H1 (cell line): ENCODE measurements around the gene EGLN2. TPM values are rescaled to one million over a fixed set of nuclear protein-coding genes. Genes with fewer than 3 reads are reported as not detected.

Experiments
- CTCF ChIA-PET: fragments of 300-600 bp; sonication (Branson Sonifier 250); formaldehyde crosslinking; loops from one replicate; lab custom pipeline; 2021; ENCODE audit not compliant: partially characterized antibody; lab: Charles Lee
- POLR2A ChIA-PET: fragments of 300-600 bp; sonication (Branson Sonifier 250); formaldehyde crosslinking; loops from one replicate; lab custom pipeline; 2021; ENCODE audit warnings: inconsistent platforms; ENCODE audit not compliant: partially characterized antibody; lab: Charles Lee
- DNase-seq, 2 experiments: peaks; one replicate each; pipeline versions ENCODE4 v3.0.0 to v3.0.0-alpha.2; 2010 to 2022; ENCODE audit warnings: low spot score in 2 of 2, low read depth in 1 of 2, mixed read lengths in 1 of 2
- FAIRE-seq: peaks from 2 replicates; lab custom pipeline; 2011; peaks lifted over from hg19 to GRCh38; lab: Jason Lieb, UNC
- H2AFZ ChIP-seq: 2 replicates; pipeline ENCODE4 v1.8.1; 2012; ENCODE audit warnings: low read length, inconsistent platforms
- H2AK5ac ChIP-seq: 2 replicates; pipeline ENCODE4 v1.6.1; 2013; ENCODE audit warnings: low read depth, low read length
- H2BK120ac ChIP-seq: replicated peaks from 2 replicates; pipeline ENCODE3; 2013; ENCODE audit warnings: low read depth, low read length, inconsistent platforms
- H2BK12ac ChIP-seq: 2 replicates; pipeline ENCODE4 v1.6.1; 2013; ENCODE audit warnings: low read depth, low read length
- H2BK15ac ChIP-seq: 2 replicates; pipeline ENCODE4 v1.6.1; 2013; ENCODE audit warnings: low read length
- H2BK20ac ChIP-seq: 2 replicates; pipeline ENCODE4 v1.6.1; 2013; ENCODE audit warnings: low read length
- H2BK5ac ChIP-seq: 2 replicates; pipeline ENCODE4 v1.6.1; 2013; ENCODE audit warnings: low read depth, low read length
- H3K14ac ChIP-seq: 2 replicates; pipeline ENCODE4 v1.6.1; 2013; ENCODE audit warnings: inconsistent platforms; ENCODE audit not compliant: insufficient read length
- H3K18ac ChIP-seq: 2 replicates; pipeline ENCODE4 v1.6.1; 2013; ENCODE audit warnings: low read length; ENCODE audit errors: extremely low read depth
- H3K23ac ChIP-seq: 2 replicates; pipeline ENCODE4 v1.6.1; 2013; ENCODE audit warnings: inconsistent platforms; ENCODE audit not compliant: insufficient read length
- H3K23me2 ChIP-seq: 2 replicates; pipeline ENCODE4 v1.6.1; 2013; ENCODE audit warnings: low read depth, low read length
- H3K27ac ChIP-seq: 2 replicates; pipeline ENCODE4 v1.6.1; 2011; ENCODE audit warnings: low read depth, low read length, inconsistent platforms
- H3K27me3 ChIP-seq, 4 experiments: replicated peaks in 1 of 4; 1 replicate in 1 of 4; 2 replicates in 3 of 4; pipeline versions ENCODE4 v1.6.1 to v1.8.1; 2011 to 2013; ENCODE audit warnings: low read length in 3 of 4, mild to moderate bottlenecking in 3 of 4, inconsistent platforms in 2 of 4, mixed read lengths in 2 of 4, moderate library complexity in 1 of 4; ENCODE audit not compliant: control insufficient read depth in 3 of 4, insufficient read depth in 3 of 4; ENCODE audit errors: extremely low read depth in 1 of 4
- H3K36me3 ChIP-seq, 4 experiments: 2 replicates each; pipeline versions ENCODE4 v1.6.1 to v1.8.1; 2011 to 2013; ENCODE audit warnings: mild to moderate bottlenecking in 4 of 4, low read length in 3 of 4, moderate library complexity in 2 of 4, control low read depth in 1 of 4, inconsistent platforms in 1 of 4; ENCODE audit not compliant: insufficient read depth in 4 of 4, control insufficient read depth in 2 of 4
- H3K4ac ChIP-seq: replicated peaks from 2 replicates; pipeline ENCODE3; 2013; ENCODE audit warnings: low read length, low read depth, mixed read lengths, inconsistent platforms; ENCODE audit not compliant: insufficient read length
- H3K4me1 ChIP-seq, 4 experiments: replicated peaks in 1 of 4; 1 replicate in 1 of 4; 2 replicates in 3 of 4; pipeline versions ENCODE4 v1.6.1 to v1.8.1; 2011 to 2013; ENCODE audit warnings: low read length in 3 of 4, inconsistent platforms in 2 of 4, mixed read lengths in 1 of 4; ENCODE audit not compliant: insufficient read depth in 4 of 4, control insufficient read depth in 3 of 4
- H3K4me2 ChIP-seq, 2 experiments: 2 replicates each; pipeline versions ENCODE4 v1.6.1 to v1.8.1; 2011 to 2013; ENCODE audit warnings: low read depth in 2 of 2, low read length in 2 of 2, control low read depth in 1 of 2, inconsistent platforms in 1 of 2, mild to moderate bottlenecking in 1 of 2; ENCODE audit not compliant: insufficient read depth in 1 of 2
- H3K4me3 ChIP-seq, 4 experiments: fragments of 200-600, 300-600 bp in 1 of 4; sonication (generic), shearing (Covaris generic), sonication (Bioruptor Twin) in 1 of 4; 2 replicates each; pipeline versions ENCODE4 v1.5.1 to v1.8.1; 2011 to 2016; ENCODE audit warnings: low read length in 4 of 4, low read depth in 3 of 4, control low read depth in 2 of 4, inconsistent platforms in 2 of 4, mild to moderate bottlenecking in 2 of 4, mixed read lengths in 1 of 4, moderate library complexity in 1 of 4; ENCODE audit not compliant: insufficient read depth in 2 of 4; ENCODE audit errors: extremely low read depth in 1 of 4
- H3K56ac ChIP-seq: replicated peaks from 2 replicates; pipeline ENCODE3; 2013; ENCODE audit warnings: low read depth, mild to moderate bottlenecking, mixed read lengths, low read length, inconsistent platforms; ENCODE audit not compliant: insufficient read length
- H3K79me1 ChIP-seq: 2 replicates; pipeline ENCODE4 v1.6.1; 2013; ENCODE audit warnings: low read depth, low read length, control low read depth
- H3K79me2 ChIP-seq, 2 experiments: 2 replicates each; pipeline versions ENCODE4 v1.6.1 to v1.8.1; 2012 to 2013; ENCODE audit warnings: low read length in 2 of 2, mild to moderate bottlenecking in 2 of 2, inconsistent platforms in 1 of 2; ENCODE audit not compliant: insufficient read depth in 2 of 2, control insufficient read depth in 1 of 2
- H3K9ac ChIP-seq, 4 experiments: replicated peaks in 1 of 4; 1 replicate in 1 of 4; 2 replicates in 3 of 4; pipeline versions ENCODE4 v1.6.1 to v1.8.1; 2011 to 2013; ENCODE audit warnings: low read depth in 3 of 4, low read length in 3 of 4, control low read depth in 2 of 4, mild to moderate bottlenecking in 2 of 4, moderate library complexity in 2 of 4, inconsistent platforms in 1 of 4; ENCODE audit errors: extremely low read depth in 1 of 4
- H3K9me3 ChIP-seq, 2 experiments: 2 replicates each; pipeline versions ENCODE4 v1.6.1 to v1.8.1; 2012 to 2013; ENCODE audit warnings: mild to moderate bottlenecking in 2 of 2, moderate library complexity in 2 of 2, control low read depth in 1 of 2, inconsistent platforms in 1 of 2, low read depth in 1 of 2, low read length in 1 of 2, mixed read lengths in 1 of 2; ENCODE audit not compliant: insufficient read depth in 2 of 2
- H4K20me1 ChIP-seq, 2 experiments: replicated peaks in 1 of 2; 2 replicates each; pipeline versions ENCODE3 to v1.8.1; 2011 to 2013; ENCODE audit warnings: inconsistent platforms in 2 of 2, low read length in 2 of 2, mild to moderate bottlenecking in 1 of 2; ENCODE audit not compliant: insufficient read depth in 2 of 2, control insufficient read depth in 1 of 2
- H4K5ac ChIP-seq: 2 replicates; pipeline ENCODE4 v1.6.1; 2013; ENCODE audit warnings: low read length, low read depth, mixed read lengths, inconsistent platforms; ENCODE audit not compliant: insufficient read length
- H4K8ac ChIP-seq: 2 replicates; pipeline ENCODE4 v1.8.0; 2013; ENCODE audit warnings: mild to moderate bottlenecking, moderate library complexity, low read length, inconsistent platforms; ENCODE audit not compliant: insufficient read depth; ENCODE audit errors: extremely low read depth
- H4K91ac ChIP-seq: replicated peaks from 2 replicates; pipeline ENCODE3; 2013; ENCODE audit warnings: low read length, mixed read lengths, inconsistent platforms; ENCODE audit not compliant: insufficient read length
- ASH2L ChIP-seq: fragments of 200-600, 300-600 bp; sonication (generic); IDR thresholded peaks from one replicate; pipeline ENCODE4 v1.7.1; 2017; ENCODE audit warnings: low read length
- CBX8 ChIP-seq: fragments of 300-800, 300-1000 bp; sonication (generic); IDR thresholded peaks from 2 replicates; pipeline ENCODE4 v1.7.1; 2016; ENCODE audit warnings: low read depth, low read length, borderline replicate concordance
- EZH2 ChIP-seq: fragments of 200-600 bp; sonication (generic); IDR thresholded peaks from 2 replicates; pipeline ENCODE4 v1.7.1; 2012; ENCODE audit warnings: low read depth, mild to moderate bottlenecking, moderate library complexity, low read length, inconsistent platforms; ENCODE audit not compliant: severe bottlenecking
- PHF8 ChIP-seq: fragments of 200-600 bp; sonication (generic); conservative IDR thresholded peaks from 2 replicates; pipeline ENCODE4 v1.7.1; 2012; ENCODE audit warnings: low read depth, mild to moderate bottlenecking, inconsistent platforms, low read length, moderate library complexity
- RAD21 ChIP-seq, 2 experiments: IDR thresholded peaks in 1 of 2; conservative IDR thresholded peaks in 1 of 2; 2 replicates each; pipeline ENCODE4 v1.6.1; 2011; ENCODE audit warnings: low read depth in 2 of 2, low read length in 2 of 2, improper control_type of control experiment in 1 of 2, inconsistent platforms in 1 of 2, mild to moderate bottlenecking in 1 of 2, moderate library complexity in 1 of 2
- RNF2 ChIP-seq: fragments of 200-900, 300-1000 bp; sonication (generic); IDR thresholded peaks from 2 replicates; pipeline ENCODE4 v1.7.1; 2016; ENCODE audit warnings: borderline replicate concordance, low read depth, mild to moderate bottlenecking, antibody characterized with exemption, low read length; ENCODE audit not compliant: poor library complexity, severe bottlenecking; ENCODE audit errors: missing control alignments
- SIRT6 ChIP-seq: IDR thresholded peaks from one replicate; pipeline ENCODE4 v1.7.1; 2012; ENCODE audit warnings: low read length, inconsistent platforms
- SP4 ChIP-seq: IDR thresholded peaks from 2 replicates; pipeline ENCODE4 v1.6.1; 2012; ENCODE audit warnings: low read length, inconsistent platforms
- TEAD4 ChIP-seq: IDR thresholded peaks from 2 replicates; pipeline ENCODE4 v1.6.1; 2012; ENCODE audit warnings: low read depth, low read length, inconsistent platforms, mixed read lengths
- WGBS, 2 experiments: shearing (Covaris generic) in 1 of 2; methylation state at CpG; one replicate each; pipeline versions ENCODE4 v1.1.6 to v1.1.7; 2013 to 2015; ENCODE audit warnings: low lambda C conversion rate in 2 of 2, mixed read lengths in 2 of 2, inconsistent platforms in 1 of 2, low coverage in 1 of 2, missing lambda C conversion rate in 1 of 2; ENCODE audit not compliant: insufficient replicate concordance in 2 of 2, insufficient coverage in 1 of 2, insufficient read length in 1 of 2; ENCODE audit errors: extremely low coverage in 1 of 2, missing lambda C conversion rate in 1 of 2; 5-methylcytosine and 5-hydroxymethylcytosine counted together
- polyA plus RNA-seq, 7 experiments: library from polyadenylated mRNA; depleted of rRNA in 3 of 7; stranded (reverse) in 5 of 7; unstranded in 2 of 7; fragments of >200 nt in 5 of 7; fragments of 200-250 nt in 2 of 7; gene quantifications; 1 replicate in 5 of 7; 2 replicates in 1 of 7; 4 replicates in 1 of 7; pipeline versions ENCODE4 v1.2.1 to v1.2.3, GENCODE V29; 2011 to 2013; ENCODE audit warnings: missing spikeins in 2 of 7, mixed read lengths in 2 of 7
- total RNA-seq: library from RNA; stranded (reverse); fragmentation: NEBNext Ultra II Directional; extraction: Animal tissue kit (Norgen Biotek cat#: 25700); gene quantifications from 2 replicates; pipeline ENCODE4 v1.2.1, GENCODE V29; 2021
- TF ChIP-seq, protein P1 (sequence below): IDR thresholded peaks from 2 replicates; pipeline ENCODE4 v1.6.1; 2012; ENCODE audit warnings: inconsistent platforms

EGLN2 gene
- total and polyA plus RNA-seq, 2 of the 8 experiments (the other 6 are each of a cell fraction or from before 2014, with no cell fraction given): 86.9 to 103 TPM

DNA sequence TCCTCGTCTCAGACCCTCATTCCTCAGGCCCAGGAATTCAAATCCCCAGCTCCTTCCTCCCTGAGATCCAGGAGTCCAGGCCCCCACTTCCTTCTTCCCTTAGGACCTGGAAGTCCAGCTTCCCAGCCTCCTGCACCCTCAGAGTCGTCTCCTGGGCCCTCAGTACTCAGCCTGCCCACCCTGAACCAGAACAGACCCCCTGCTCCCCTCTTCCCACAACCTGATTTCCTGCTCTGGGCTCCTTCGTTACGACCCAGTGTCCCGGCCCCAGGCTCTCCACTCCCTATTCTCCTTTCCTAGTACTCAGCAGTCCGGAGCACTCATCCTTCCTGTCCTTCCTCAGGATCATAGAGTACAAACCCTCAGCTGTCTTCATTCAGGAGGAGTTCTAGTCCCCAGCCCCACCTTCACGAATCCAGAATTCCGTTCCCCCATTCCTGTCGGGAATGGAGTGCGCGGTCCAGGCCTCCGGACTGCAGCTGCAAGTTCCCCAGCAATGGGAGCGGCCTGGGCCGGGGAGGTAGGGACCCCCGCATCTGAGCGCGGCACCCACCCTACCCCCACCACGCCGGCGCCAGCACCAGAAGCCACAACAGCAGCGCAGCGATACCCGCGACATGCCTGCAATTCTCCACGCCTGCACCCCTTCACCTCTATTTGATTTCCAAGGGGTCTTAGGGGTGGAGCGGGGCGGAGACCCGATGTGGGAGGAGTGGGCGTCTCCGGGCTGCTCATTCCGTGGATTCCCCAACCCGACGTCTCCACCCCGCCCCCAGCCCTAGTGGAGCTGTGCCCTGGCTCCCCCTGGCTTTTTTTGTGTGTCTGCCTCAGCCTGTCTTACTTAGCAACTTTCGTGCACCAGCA is 12.7 kb downstream of the EGLN2 start:
- H3K9ac ChIP-seq: peak overlapping the region in 1 of 4 experiments; percentile 39; a peak in 3 of 7 replicates
- peaks cover 3 to 18% (median 13%) of the 10 kb centered on the region in 4 experiments; a peak in 6 of 8 replicates for H3K36me3 ChIP-seq
- no peak overlapping the region for H2BK5ac ChIP-seq
- H3K4me1 ChIP-seq: peaks cover 3 to 21% (median 10%) of the 10 kb centered on the region in 4 experiments
- H3K14ac ChIP-seq: no peak overlapping the region
- no peak overlapping the region for H3K27ac ChIP-seq
- 8% methylated on average over 20 of the region's 35 CpGs; no CpG with 5 or more reads in 1 of the 2 experiments for WGBS, 2 experiments
- peaks cover 0 to 3% (median 0%) of the 10 kb centered on the region in 4 experiments; a peak in 2 of 7 replicates for H3K27me3 ChIP-seq
- no peak overlapping the region for H2BK20ac ChIP-seq
- H3K79me1 ChIP-seq: peaks cover 4% of the 10 kb centered on the region; the same call in 1 of the 2 replicates
- DNase-seq: no peak
- H3K56ac ChIP-seq: no peak overlapping the region
- no peaks in the 10 kb centered on the region for H3K9me3 ChIP-seq
- peak overlapping the region; percentile 13; the same call in 1 of the 2 replicates for H3K18ac ChIP-seq
- H4K20me1 ChIP-seq: peaks cover 15 to 19% of the 10 kb centered on the region in 2 experiments
- H3K23ac ChIP-seq: no peak overlapping the region
- H4K5ac ChIP-seq: no peak overlapping the region
- no peak overlapping the region; the same call in 1 of the 2 replicates for H2AFZ ChIP-seq
- H4K91ac ChIP-seq: no peak overlapping the region
- H3K79me2 ChIP-seq: peaks cover 0 to 15% of the 10 kb centered on the region in 2 experiments; a peak in 1 of 4 replicates
- no peak overlapping the region for H2BK120ac ChIP-seq
- ChIA-PET CTCF (no interaction called here), POLR2A (interaction anchor here (0.6 to 2.1 kb wide), 8 partner anchors 9 to 415 kb away, joined by 3 to 11 read pairs (median 4); partner anchors contain the start of genes EGLN2 and RAB4B)
- peak overlapping the region; percentile 16 to 65 (median 40) for H3K4me3 ChIP-seq
- peaks cover 12% of the 10 kb centered on the region; the same call in 1 of the 2 replicates for H3K23me2 ChIP-seq
- H2AK5ac ChIP-seq: no peak overlapping the region
- no peak overlapping the region for H2BK15ac ChIP-seq
- no peak for FAIRE-seq
- no peak overlapping the region for H3K4ac ChIP-seq
- peak overlapping the region; percentile 86 to 94 for H3K4me2 ChIP-seq
- H2BK12ac ChIP-seq: no peak overlapping the region
- H4K8ac ChIP-seq: no peak overlapping the region
- TF ChIP-seq RAD21 (IDR thresholded peaks at IDR 0.05 in 1 of 2, conservative IDR thresholded peaks at IDR 0.05 in 1 of 2; ENCODE audit: low read depth in 2 of 2, low read length in 2 of 2): peak in 1 of 2 experiments; percentile 6; a peak in 1 of 4 replicates
- no peak for TF ChIP-seq SP4
- no peak for TF ChIP-seq PHF8
- TF ChIP-seq, protein P1, sequence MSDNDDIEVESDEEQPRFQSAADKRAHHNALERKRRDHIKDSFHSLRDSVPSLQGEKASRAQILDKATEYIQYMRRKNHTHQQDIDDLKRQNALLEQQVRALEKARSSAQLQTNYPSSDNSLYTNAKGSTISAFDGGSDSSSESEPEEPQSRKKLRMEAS: no peak
- no peak for TF ChIP-seq ASH2L
- TF ChIP-seq RNF2: no peak
- peak; percentile 29 for TF ChIP-seq EZH2
- no peak for TF ChIP-seq TEAD4
- TF ChIP-seq SIRT6: no peak
- TF ChIP-seq CBX8: no peak
